Measurements from ENCODE around the gene ADAR. TPM values are rescaled to one million over a fixed set of nuclear protein-coding genes. Genes with fewer than 3 reads are reported as not detected.
A peak's percentile ranks its signal among the peaks of the same experiment; 100 is the strongest.

ADAR gene
- total RNA-seq, 1 experiment from 2014 or later = 221 TPM

GRCh38 chr1:154609398-154610380 is 1.7 kb upstream of the ADAR start (continued):
- TF ChIP-seq, protein P1, sequence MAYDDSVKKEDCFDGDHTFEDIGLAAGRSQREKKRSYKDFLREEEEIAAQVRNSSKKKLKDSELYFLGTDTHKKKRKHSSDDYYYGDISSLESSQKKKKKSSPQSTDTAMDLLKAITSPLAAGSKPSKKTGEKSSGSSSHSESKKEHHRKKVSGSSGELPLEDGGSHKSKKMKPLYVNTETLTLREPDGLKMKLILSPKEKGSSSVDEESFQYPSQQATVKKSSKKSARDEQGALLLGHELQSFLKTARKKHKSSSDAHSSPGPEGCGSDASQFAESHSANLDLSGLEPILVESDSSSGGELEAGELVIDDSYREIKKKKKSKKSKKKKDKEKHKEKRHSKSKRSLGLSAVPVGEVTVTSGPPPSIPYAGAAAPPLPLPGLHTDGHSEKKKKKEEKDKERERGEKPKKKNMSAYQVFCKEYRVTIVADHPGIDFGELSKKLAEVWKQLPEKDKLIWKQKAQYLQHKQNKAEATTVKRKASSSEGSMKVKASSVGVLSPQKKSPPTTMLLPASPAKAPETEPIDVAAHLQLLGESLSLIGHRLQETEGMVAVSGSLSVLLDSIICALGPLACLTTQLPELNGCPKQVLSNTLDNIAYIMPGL (CRISPR knock-in tag; IDR thresholded peaks at IDR 0.05) = no peak
- TF ChIP-seq, protein P2, sequence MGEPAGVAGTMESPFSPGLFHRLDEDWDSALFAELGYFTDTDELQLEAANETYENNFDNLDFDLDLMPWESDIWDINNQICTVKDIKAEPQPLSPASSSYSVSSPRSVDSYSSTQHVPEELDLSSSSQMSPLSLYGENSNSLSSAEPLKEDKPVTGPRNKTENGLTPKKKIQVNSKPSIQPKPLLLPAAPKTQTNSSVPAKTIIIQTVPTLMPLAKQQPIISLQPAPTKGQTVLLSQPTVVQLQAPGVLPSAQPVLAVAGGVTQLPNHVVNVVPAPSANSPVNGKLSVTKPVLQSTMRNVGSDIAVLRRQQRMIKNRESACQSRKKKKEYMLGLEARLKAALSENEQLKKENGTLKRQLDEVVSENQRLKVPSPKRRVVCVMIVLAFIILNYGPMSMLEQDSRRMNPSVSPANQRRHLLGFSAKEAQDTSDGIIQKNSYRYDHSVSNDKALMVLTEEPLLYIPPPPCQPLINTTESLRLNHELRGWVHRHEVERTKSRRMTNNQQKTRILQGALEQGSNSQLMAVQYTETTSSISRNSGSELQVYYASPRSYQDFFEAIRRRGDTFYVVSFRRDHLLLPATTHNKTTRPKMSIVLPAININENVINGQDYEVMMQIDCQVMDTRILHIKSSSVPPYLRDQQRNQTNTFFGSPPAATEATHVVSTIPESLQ (CRISPR knock-in tag; IDR thresholded peaks at IDR 0.05) = no peak
- TF ChIP-seq PREB (CRISPR knock-in tag; IDR thresholded peaks at IDR 0.05; ENCODE audit: borderline replicate concordance) = no peak
- no peak for TF ChIP-seq ZSCAN18 (CRISPR knock-in tag; IDR thresholded peaks at IDR 0.05)
- no peak for TF ChIP-seq EMX1 (CRISPR knock-in tag; IDR thresholded peaks at IDR 0.05)
- no peak for TF ChIP-seq AR (CRISPR knock-in tag; IDR thresholded peaks at IDR 0.05)
- 0 out of 2 replicates have a peak, but pooled peaks have one; percentile 50 for TF ChIP-seq SP1 (CRISPR knock-in tag; conservative IDR thresholded peaks at IDR 0.05)
- TF ChIP-seq ESRRA (CRISPR knock-in tag; IDR thresholded peaks at IDR 0.05; ENCODE audit: borderline replicate concordance) = no peak
- TF ChIP-seq, protein P3, sequence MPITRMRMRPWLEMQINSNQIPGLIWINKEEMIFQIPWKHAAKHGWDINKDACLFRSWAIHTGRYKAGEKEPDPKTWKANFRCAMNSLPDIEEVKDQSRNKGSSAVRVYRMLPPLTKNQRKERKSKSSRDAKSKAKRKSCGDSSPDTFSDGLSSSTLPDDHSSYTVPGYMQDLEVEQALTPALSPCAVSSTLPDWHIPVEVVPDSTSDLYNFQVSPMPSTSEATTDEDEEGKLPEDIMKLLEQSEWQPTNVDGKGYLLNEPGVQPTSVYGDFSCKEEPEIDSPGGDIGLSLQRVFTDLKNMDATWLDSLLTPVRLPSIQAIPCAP (CRISPR knock-in tag; IDR thresholded peaks at IDR 0.05) = no peak
- TF ChIP-seq SMAD3 (CRISPR knock-in tag; IDR thresholded peaks at IDR 0.05; ENCODE audit: borderline replicate concordance) = no peak
- TF ChIP-seq, protein P4, sequence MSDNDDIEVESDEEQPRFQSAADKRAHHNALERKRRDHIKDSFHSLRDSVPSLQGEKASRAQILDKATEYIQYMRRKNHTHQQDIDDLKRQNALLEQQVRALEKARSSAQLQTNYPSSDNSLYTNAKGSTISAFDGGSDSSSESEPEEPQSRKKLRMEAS (CRISPR knock-in tag; IDR thresholded peaks at IDR 0.05) = peak; percentile 36; the same call in 1 of the 2 replicates
- no peak for TF ChIP-seq ATF1 (CRISPR knock-in tag; IDR thresholded peaks at IDR 0.05)
- TF ChIP-seq, protein P5, sequence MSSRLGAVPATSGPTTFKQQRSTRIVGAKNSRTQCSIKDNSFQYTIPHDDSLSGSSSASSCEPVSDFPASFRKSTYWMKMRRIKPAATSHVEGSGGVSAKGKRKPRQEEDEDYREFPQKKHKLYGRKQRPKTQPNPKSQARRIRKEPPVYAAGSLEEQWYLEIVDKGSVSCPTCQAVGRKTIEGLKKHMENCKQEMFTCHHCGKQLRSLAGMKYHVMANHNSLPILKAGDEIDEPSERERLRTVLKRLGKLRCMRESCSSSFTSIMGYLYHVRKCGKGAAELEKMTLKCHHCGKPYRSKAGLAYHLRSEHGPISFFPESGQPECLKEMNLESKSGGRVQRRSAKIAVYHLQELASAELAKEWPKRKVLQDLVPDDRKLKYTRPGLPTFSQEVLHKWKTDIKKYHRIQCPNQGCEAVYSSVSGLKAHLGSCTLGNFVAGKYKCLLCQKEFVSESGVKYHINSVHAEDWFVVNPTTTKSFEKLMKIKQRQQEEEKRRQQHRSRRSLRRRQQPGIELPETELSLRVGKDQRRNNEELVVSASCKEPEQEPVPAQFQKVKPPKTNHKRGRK (CRISPR knock-in tag; IDR thresholded peaks at IDR 0.05; ENCODE audit: borderline replicate concordance) = no peak
- TF ChIP-seq ZBTB43 (CRISPR knock-in tag; IDR thresholded peaks at IDR 0.05) = peak; percentile 51; the same call in 1 of the 2 replicates
- TF ChIP-seq TEAD1 (CRISPR knock-in tag; IDR thresholded peaks at IDR 0.05) = peak; percentile 68; the same call in 1 of the 2 replicates
- TF ChIP-seq CREB1 (CRISPR knock-in tag; IDR thresholded peaks at IDR 0.05) = no peak
- TF ChIP-seq, protein P6, sequence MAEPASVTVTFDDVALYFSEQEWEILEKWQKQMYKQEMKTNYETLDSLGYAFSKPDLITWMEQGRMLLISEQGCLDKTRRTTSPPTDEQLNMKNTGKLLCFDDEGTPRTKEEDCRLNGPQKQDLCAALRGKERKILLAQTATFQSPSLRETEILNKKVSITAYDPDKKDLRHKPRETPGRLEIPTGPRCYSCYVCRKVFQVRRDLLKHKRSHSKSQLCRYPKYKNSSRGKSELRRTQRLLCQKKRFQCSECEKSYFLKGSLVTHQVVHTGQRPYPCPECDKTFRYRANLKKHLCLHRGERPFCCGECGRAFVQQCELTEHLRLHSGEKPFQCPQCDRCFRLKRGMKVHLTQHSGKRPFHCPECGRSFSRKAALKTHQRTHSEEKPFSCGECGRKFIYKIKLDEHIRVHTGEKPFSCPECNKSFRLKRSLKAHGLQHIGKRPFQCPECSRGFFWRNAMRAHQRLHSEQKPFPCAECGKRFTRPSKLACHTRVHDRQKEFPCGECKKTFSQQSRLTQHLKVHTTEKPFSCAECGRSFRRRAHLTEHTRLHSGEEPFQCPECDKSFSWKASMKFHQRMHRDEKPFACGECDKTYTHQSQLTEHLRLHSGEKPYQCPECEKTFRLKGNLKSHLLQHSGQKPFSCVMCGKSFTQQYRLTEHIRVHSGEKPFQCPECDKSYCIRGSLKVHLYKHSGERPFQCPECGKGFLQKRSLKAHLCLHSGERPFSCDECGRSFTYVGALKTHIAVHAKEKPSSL (CRISPR knock-in tag; conservative IDR thresholded peaks at IDR 0.05) = no peak
- TF ChIP-seq GRHL2 (CRISPR knock-in tag; IDR thresholded peaks at IDR 0.05; ENCODE audit: insufficient replicate concordance, severe bottlenecking) = no peak
- no peak for TF ChIP-seq NFYB (CRISPR knock-in tag; conservative IDR thresholded peaks at IDR 0.05; ENCODE audit: low read depth)
- TF ChIP-seq NR2C2 (CRISPR knock-in tag; IDR thresholded peaks at IDR 0.05) = no peak
- TF ChIP-seq NR3C1 (CRISPR knock-in tag; conservative IDR thresholded peaks at IDR 0.05; ENCODE audit: low read depth) = no peak

Measured in WTC11 (cell line).